Right lobe of liver (tissue), 6 donors: ENCODE data around the gene ASB2. TPM values are rescaled to one million over a fixed set of nuclear protein-coding genes. Genes with fewer than 3 reads are reported as not detected.

Experiments used
- ATAC-seq, 4 donors: fragments of 200-7000 bp; cut with Tn5 transposase; one replicate each; pipeline ENCODE4 v1.9.1; 2020; ENCODE audit warnings: mild to moderate bottlenecking in 4 of 4, moderate library complexity in 4 of 4
- DNase-seq, 3 donors: peaks; one replicate each; pipeline ENCODE4 v3.0.0-alpha.2; 2020
- H3K27ac ChIP-seq, 3 donors: fragments of 200-600 bp; one replicate each; pipeline ENCODE4 v1.8.0; 2022
- H3K27me3 ChIP-seq, 2 donors: fragments of 200-600 bp; one replicate each; pipeline ENCODE4 v1.8.0; 2022
- H3K36me3 ChIP-seq, 4 donors: fragments of 200-600 bp; sonication (generic) in 1 of 4; one replicate each; pipeline versions ENCODE4 v1.5.1 to v1.8.0; 2017 to 2022; ENCODE audit warnings: control low read depth in 1 of 4
- H3K4me1 ChIP-seq, 4 donors: fragments of 200-600 bp; sonication (generic) in 1 of 4; one replicate each; pipeline versions ENCODE4 v1.5.1 to v1.8.0; 2017 to 2022; ENCODE audit warnings: control low read depth in 1 of 4
- H3K4me3 ChIP-seq, 3 donors: fragments of 200-600 bp; one replicate each; pipeline ENCODE4 v1.8.0; 2022
- H3K9me3 ChIP-seq, 4 donors: fragments of 200-600 bp; sonication (generic) in 1 of 4; one replicate each; pipeline versions ENCODE4 v1.5.1 to v1.8.0; 2017 to 2022; ENCODE audit warnings: control low read depth in 1 of 4
- POLR2A ChIP-seq: fragments of 450-650 bp; IDR thresholded peaks from one replicate; pipeline ENCODE4 v1.6.1; 2017; ENCODE audit warnings: antibody characterized with exemption, mild to moderate bottlenecking
- WGBS: methylation state at CpG from one replicate; pipeline ENCODE4 v1.1.6; 2018; ENCODE audit warnings: low coverage, low lambda C conversion rate; ENCODE audit not compliant: insufficient coverage; ENCODE audit errors: missing lambda C conversion rate; 5-methylcytosine and 5-hydroxymethylcytosine counted together
- intact Hi-C, 2 donors: fragments of 100-400 bp; cut with DNase I; formaldehyde crosslinking; loops; one replicate each; pipeline versions ENCODE4 v1.11.2 to v1.14.1; 2022
- total RNA-seq, 6 experiments: library from RNA; depleted of rRNA in 2 of 6; stranded (reverse); fragments of >200 nt in 2 of 6; fragmentation: NEBNext Ultra II Directional in 3 of 6; extraction: Animal tissue kit (Norgen Biotek cat#: 25700) in 3 of 6; gene quantifications; one replicate each; pipeline versions ENCODE4 v1.1.0 to v1.2.4, GENCODE V29; 2016 to 2023
- TF ChIP-seq, protein P1 (sequence below), 4 donors: fragments of 200-600 bp in 3 of 4; fragments of 450-650 bp in 1 of 4; IDR thresholded peaks; one replicate each; pipeline versions ENCODE4 v1.5.1 to v1.8.0; 2016 to 2022; ENCODE audit warnings: antibody characterized with exemption in 4 of 4, mild to moderate bottlenecking in 2 of 4
- donor health status: DM: no; HTN: yes; CAD: no.
- donor health status: DM: no; HTN: no; CAD: no.
- donor health status: DM: no; HTN: no; CAD: no.
- donor health status: DM: no; HTN: yes; CAD: no.
- donor health status: DM: no; HTN: yes; CAD: no.

The ASB2 gene
- total RNA-seq, 6 experiments from 2014 or later: 0.20 to 0.59 (median 0.28) TPM

DNA sequence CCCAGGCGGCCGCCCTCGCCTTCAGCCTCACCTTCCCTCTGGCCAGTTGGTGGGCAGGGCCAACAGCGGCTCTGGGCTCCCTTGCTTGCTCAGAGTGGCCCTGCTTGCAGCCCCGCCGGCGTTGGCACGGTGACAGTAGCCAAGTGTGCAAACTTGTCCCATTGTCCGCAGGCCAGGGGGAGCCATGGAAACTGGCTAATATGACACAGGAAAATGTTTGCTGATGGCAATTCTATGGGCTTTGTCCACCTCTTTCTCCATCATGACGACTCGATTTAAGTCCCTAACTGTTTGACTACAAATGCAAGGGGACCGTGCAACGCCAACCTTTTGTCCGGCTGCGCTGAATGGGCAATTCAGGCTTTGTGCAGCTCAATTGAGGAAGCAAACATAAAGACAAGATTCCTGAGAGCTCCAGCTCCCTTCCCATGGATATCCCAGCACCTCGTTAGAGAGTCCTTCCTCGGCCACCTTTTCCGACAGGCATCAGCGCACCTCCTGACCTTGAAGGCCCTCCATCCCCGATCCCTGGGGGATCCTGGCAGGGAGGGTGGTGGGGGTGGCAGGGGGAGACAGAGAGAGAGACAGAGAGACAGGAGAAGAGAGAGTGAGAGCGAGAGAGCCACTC is 50.0 kb downstream of the ASB2 start:
- no peak for TF ChIP-seq POLR2A
- TF ChIP-seq, protein P1, sequence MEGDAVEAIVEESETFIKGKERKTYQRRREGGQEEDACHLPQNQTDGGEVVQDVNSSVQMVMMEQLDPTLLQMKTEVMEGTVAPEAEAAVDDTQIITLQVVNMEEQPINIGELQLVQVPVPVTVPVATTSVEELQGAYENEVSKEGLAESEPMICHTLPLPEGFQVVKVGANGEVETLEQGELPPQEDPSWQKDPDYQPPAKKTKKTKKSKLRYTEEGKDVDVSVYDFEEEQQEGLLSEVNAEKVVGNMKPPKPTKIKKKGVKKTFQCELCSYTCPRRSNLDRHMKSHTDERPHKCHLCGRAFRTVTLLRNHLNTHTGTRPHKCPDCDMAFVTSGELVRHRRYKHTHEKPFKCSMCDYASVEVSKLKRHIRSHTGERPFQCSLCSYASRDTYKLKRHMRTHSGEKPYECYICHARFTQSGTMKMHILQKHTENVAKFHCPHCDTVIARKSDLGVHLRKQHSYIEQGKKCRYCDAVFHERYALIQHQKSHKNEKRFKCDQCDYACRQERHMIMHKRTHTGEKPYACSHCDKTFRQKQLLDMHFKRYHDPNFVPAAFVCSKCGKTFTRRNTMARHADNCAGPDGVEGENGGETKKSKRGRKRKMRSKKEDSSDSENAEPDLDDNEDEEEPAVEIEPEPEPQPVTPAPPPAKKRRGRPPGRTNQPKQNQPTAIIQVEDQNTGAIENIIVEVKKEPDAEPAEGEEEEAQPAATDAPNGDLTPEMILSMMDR (IDR thresholded peaks at IDR 0.05): no peak
- no peak for DNase-seq

DNA sequence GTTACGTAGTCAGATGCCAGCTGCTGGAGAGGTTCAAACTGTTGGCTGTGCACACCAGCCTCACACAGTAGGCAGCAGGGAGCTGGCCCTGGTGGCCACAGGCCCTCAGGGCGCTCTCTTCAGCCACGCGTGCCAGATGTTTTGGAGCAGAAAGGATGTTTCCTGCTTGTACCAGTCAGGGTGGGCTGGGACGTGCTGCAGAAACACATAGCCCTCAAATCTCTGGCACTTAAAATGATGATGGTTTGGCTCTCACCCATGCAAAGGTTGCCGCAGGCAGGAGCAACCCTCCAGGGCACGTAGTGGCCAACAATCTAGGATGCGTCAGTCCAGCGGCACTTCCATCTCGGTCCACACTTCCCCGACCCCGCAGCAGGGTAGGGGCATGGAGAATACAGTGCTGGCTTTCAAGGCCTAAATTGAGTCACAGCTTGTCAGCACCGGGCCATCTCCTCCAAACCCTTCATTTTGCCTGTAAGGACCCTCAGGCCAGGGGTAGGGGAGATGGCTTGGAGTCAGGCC is 50.9 kb downstream of the ASB2 start:
- DNase-seq: no peak
- no peak for TF ChIP-seq POLR2A
- TF ChIP-seq, protein P1 (IDR thresholded peaks at IDR 0.05): no peak
- intact Hi-C loops: no loop called here
- H3K4me1 ChIP-seq: no peaks in the 10 kb centered on the region
- H3K27ac ChIP-seq: no peak overlapping the region
- no peak for ATAC-seq
- no peaks in the 10 kb centered on the region for H3K9me3 ChIP-seq
- H3K4me3 ChIP-seq: no peak overlapping the region
- H3K36me3 ChIP-seq: no peaks in the 10 kb centered on the region
- H3K27me3 ChIP-seq: no peaks in the 10 kb centered on the region
- 91% methylated on average over 6 of the region's 13 CpGs for WGBS

More for the DNA sequence above, 50.0 kb downstream of the ASB2 start:
- intact Hi-C loops: no loop called here
- Histone ChIP-seq H3K4me3 (no peak overlapping the region), H3K4me1 (no peaks in the 10 kb centered on the region), H3K27ac (no peak overlapping the region), H3K27me3 (no peaks in the 10 kb centered on the region), H3K36me3 (no peaks in the 10 kb centered on the region), H3K9me3 (no peaks in the 10 kb centered on the region)
- no peak for ATAC-seq
- WGBS: 63% methylated on average over 9 of the region's 21 CpGs

DNA sequence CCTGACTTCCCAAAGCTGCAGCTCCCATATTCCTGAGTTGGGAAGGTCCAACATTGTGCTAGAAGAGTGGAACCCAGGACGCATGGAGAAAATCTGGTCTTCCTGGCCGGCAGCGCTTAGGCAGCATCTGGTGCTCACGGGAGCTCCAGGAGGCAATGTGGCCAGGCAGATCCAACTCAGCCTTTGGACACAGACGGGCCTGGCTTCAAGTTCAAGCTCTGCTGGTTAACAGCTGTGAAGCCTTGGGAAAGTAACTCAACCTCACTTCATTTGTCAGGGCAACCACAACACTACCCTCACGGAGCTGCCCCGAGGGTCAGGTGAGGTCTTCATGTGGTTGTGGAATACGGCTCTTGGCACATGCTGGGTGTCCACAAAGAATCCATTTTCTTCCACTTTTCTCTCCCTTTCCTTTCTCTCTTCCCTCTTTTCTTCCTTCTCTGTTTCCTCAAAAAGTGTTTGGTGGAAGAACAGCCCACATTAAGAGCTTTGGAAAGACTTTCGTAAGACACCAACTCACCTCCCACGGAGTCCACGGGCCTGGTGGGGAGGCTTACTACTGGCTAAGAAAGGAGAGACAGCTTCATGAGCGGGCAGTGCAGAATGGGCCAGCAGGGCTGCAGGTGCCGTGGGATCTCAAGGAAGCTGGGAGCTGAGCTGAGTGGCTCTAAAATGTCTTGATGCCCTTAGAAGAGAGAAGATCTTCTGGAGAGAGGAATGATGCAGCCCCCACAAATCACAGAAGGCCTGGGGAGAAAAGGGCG is 51.6 kb downstream of the ASB2 start:
- H3K4me3 ChIP-seq: no peak overlapping the region
- H3K27ac ChIP-seq: no peak overlapping the region
- 72% methylated on average over 7 of the region's 14 CpGs for WGBS
- no peaks in the 10 kb centered on the region for H3K36me3 ChIP-seq
- no peak for ATAC-seq
- H3K27me3 ChIP-seq: no peaks in the 10 kb centered on the region
- no peaks in the 10 kb centered on the region for H3K9me3 ChIP-seq
- intact Hi-C loops: no loop called here
- no peak for TF ChIP-seq POLR2A
- TF ChIP-seq, protein P1 (IDR thresholded peaks at IDR 0.05): no peak
- no peaks in the 10 kb centered on the region for H3K4me1 ChIP-seq
- DNase-seq: no peak

DNA sequence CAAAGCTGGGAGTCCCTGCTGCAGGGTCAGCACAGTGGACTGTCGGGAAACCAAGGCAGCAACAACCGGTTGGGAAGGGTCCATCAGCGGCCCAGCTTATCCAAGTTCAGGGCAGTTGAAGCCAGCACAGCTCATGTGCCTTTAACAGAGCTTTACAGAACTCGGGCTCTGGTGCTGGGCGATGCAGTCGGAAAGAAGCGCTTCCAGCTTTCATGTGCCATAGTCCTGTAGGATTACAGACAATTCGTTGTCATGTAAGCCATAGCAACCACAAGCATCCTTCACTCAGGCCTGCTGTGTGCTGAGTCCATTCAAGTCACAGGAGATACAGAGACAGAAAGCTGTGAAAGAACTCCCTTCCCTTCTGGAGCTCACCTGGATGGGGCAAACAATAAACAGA is 52.7 kb downstream of the ASB2 start:
- no peak for DNase-seq
- ATAC-seq: no peak
- WGBS: 63% methylated on average over 1 of the region's 8 CpGs

More for the DNA sequence above, 52.7 kb downstream of the ASB2 start:
- Histone ChIP-seq H3K36me3 (no peaks in the 10 kb centered on the region), H3K27me3 (no peaks in the 10 kb centered on the region), H3K27ac (no peak overlapping the region), H3K4me3 (no peak overlapping the region), H3K4me1 (no peaks in the 10 kb centered on the region), H3K9me3 (no peaks in the 10 kb centered on the region)
- no peak for TF ChIP-seq POLR2A
- TF ChIP-seq, protein P1 (IDR thresholded peaks at IDR 0.05): no peak
- intact Hi-C loops: no loop called here
